Adipose tissue (tissue), 3 donors: ENCODE measurements around the gene OR4D2. TPM values are rescaled to one million over a fixed set of nuclear protein-coding genes. Genes with fewer than 3 reads are reported as not detected.

ENCODE experiments used
- H3K27ac ChIP-seq: one replicate; pipeline ENCODE4 v1.5.1; 2013; ENCODE audit warnings: low read depth, low read length
- WGBS, 3 donors: extraction: QIAGEN DNeasy Blood & Tissue Kit; methylation state at CpG; one replicate each; pipeline ENCODE4 v1.1.7; 2013; 5-methylcytosine and 5-hydroxymethylcytosine counted together
- polyA plus RNA-seq, 3 donors: library from polyadenylated mRNA; stranded (reverse); fragments of 200-250 nt; gene quantifications; one replicate each; pipeline ENCODE4 v1.2.3, GENCODE V29; 2013
- donor health status: healthy with polysubstance abuse.
- donor health status: Bipolar disorder and iron deficiency.
- donor health status: healthy.

The OR4D2 gene
- polyA plus RNA-seq, 3 donors = not detected

GRCh38 chr17:58165981-58166380 is 801 bp upstream of the OR4D2 start:
- 9 to 14% (median 10%) methylated on average over 2 of the region's 2 CpGs for WGBS, 3 donors
- no peak overlapping the region for H3K27ac ChIP-seq

DNA sequence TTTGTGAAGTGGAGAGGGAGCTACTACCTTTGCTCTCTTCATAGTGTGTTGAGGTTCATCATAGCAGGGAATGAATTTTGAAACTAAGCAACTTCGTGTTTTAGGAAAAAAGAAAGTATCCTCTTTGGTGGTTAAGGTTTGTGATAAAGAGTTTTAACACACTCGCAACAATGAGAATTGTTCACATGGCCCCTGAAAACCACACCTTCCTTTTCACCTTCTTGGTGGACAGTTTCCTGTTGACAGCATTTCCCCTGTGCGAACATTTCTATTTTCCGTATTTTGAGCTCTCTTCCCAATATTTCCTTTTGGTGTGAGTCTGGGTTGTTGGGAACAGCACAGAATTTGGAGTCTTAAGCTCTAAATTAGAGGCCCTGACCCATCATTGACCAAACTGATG is 3.8 kb downstream of the OR4D2 start:
- 38 to 53% (median 52%) methylated on average over 4 of the region's 4 CpGs for WGBS, 3 donors
- H3K27ac ChIP-seq = no peak overlapping the region

- no peak overlapping the region for H3K27ac ChIP-seq
- 27 to 41% (median 40%) methylated on average over 2 of the region's 2 CpGs for WGBS, 3 donors
Measured at GRCh38 chr17:58172369-58173071, 5.7 kb downstream of the OR4D2 start.

- no peak overlapping the region for H3K27ac ChIP-seq
- 37 to 54% (median 53%) methylated on average over 3 of the region's 3 CpGs for WGBS, 3 donors
Measured at GRCh38 chr17:58174871-58175270, 8.1 kb downstream of the OR4D2 start.

- no peak overlapping the region for H3K27ac ChIP-seq
- 40 to 44% (median 41%) methylated on average over 7 of the region's 7 CpGs for WGBS, 3 donors
Measured at GRCh38 chr17:58176200-58176599, 9.4 kb downstream of the OR4D2 start.

DNA sequence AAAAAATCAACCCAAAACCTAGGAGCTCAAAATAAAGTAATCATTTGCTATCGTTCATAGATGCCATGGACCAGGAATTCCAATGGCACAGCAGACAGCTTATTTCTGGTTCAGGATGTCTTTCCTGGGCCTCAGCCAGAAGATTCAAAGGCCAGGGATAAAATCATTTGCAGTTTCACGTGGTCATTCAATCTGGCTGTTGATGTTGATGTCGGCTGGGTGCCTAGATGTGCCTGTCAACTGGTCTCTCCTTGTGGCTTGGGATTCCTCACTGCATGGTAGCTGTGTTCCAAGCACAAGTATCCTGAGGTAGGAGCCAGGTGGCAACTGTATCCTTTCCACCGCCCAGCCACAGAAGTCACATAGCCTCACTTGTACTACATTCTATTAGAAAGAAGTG is 15.0 kb downstream of the OR4D2 start:
- H3K27ac ChIP-seq = no peak overlapping the region
- WGBS, 3 donors = 66 to 79% (median 79%) methylated on average over 4 of the region's 4 CpGs

GRCh38 chr17:58183514-58183913 is 16.7 kb downstream of the OR4D2 start:
- H3K27ac ChIP-seq = no peak overlapping the region
- WGBS, 3 donors = 80 to 88% (median 83%) methylated on average over 4 of the region's 4 CpGs

GRCh38 chr17:58184308-58184985 is 17.7 kb downstream of the OR4D2 start:
- WGBS, 3 donors = 60 to 66% (median 60%) methylated on average over 10 of the region's 10 CpGs
- no peak overlapping the region for H3K27ac ChIP-seq

- no peak overlapping the region for H3K27ac ChIP-seq
- 72 to 80% (median 73%) methylated on average over 8 of the region's 8 CpGs for WGBS, 3 donors
Measured at GRCh38 chr17:58184986-58185761, 18.4 kb downstream of the OR4D2 start.

DNA sequence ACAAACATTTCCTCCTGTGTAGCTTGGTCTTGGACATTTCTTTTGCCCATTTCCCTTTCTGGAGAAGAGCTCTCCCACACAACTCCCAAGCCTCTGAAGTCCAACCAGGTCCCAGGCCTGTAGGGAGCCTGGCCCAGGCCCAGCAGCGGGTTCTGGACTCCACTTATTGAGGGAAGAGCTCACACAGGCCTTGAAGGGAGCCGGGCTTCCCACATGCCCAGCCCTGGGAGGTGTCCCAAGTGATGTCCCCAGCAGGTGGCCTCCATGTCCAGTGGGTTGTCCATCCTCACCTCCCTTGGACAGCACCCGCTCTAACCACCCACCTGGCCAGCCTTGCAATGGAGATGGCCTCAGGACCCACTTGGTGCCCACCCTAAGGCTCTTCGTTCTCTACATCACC is 19.8 kb downstream of the OR4D2 start:
- WGBS, 3 donors = 85 to 91% (median 90%) methylated on average over 4 of the region's 4 CpGs
- no peak overlapping the region for H3K27ac ChIP-seq

DNA sequence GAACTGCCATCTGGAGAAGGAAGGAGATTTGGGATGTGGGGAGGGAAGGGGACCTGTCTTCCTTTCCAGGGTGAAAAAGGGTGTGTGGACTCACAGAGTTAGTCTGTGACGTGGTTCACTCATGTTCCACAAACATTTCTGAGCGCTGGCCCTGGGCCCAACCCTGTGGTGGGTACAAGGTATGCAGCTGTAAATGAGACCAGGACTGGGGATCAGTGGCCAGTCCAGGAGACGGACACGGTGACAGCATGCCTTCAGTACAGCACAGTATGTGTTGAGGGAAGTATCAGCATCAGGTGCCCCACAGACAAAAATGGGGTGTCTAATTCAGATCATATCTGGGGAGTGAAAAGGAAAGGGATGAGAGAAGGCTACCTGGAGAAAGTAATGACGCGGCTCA is 20.3 kb downstream of the OR4D2 start:
- 86 to 97% (median 93%) methylated on average over 6 of the region's 6 CpGs for WGBS, 3 donors

GRCh38 chr17:58187675-58188074 is 20.9 kb downstream of the OR4D2 start:
- 22 to 61% (median 57%) methylated on average over 7 of the region's 7 CpGs for WGBS, 3 donors

More for the DNA sequence above, 20.3 kb downstream of the OR4D2 start:
- no peak overlapping the region for H3K27ac ChIP-seq

DNA sequence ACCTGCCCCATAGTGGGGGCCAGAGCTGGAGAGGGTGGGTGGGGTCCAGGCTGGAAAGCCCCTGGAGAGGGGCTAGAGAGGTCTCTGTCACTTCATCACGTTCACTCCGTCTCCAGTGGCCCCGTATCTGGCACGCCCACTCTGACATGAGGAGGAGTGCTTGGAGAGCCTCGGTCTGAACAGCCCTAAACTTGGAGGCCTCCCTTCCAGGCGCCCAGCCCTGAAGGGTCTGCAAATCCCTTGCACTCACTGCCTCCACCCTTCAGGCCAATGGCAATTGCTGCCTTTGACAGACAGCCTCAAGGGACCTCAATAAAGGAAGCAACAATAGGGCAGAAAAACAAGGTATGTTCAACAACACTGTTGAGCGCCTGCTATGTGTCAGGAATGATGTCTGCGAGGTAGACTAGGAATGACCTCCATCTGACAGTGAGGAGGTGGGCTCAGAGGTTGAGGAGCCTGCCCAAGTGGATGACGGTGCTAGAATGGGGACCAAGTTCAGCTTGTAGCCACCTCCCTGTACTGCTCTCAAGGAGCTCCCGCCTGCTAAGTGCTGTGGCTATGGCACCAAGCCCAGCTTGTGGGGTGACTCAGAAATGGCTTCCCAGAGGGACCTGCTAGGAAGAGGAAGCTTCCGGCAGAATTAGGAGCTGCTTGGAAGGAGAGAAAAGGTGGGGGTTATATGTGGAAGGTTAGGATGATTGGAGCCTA is 22.8 kb downstream of the OR4D2 start:
- no peak overlapping the region for H3K27ac ChIP-seq
- 49 to 71% (median 50%) methylated on average over 10 to 11 of the region's 11 CpGs for WGBS, 3 donors

More at GRCh38 chr17:58187675-58188074, 20.9 kb downstream of the OR4D2 start:
- H3K27ac ChIP-seq = no peak overlapping the region

DNA sequence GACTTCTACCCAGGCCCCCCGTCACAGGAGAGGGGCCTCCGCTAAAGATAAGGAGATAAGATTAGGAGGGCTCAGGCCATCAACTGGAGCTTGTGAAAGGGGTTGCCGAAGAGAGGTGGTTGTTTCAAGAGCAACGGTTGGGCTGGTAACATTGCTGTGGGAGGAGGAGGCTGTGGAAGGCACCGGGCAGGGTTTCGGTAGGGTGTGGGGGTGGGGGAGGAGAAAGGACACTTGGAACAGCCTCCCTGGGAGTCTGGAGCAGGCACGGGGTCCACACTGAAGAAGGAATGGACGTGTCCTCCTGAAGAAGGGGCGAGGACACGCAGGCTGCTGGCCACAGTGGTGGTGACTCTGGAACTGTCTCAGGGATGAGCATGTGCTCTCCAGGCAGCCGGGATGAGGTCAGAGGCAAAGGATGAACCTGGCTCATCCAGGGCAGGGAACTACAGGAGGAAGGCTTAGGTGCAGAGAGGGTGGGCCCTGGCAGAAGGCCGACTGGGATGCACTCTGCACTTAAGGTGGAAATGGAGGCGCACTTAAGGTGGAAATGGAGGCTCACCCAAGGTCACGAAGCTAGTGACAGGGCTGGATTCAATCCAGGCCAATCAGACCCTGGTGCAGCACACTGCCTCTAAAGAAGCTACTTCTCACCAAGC is 24.6 kb downstream of the OR4D2 start:
- H3K27ac ChIP-seq = no peak overlapping the region
- 36 to 46% (median 43%) methylated on average over 14 of the region's 14 CpGs for WGBS, 3 donors

DNA sequence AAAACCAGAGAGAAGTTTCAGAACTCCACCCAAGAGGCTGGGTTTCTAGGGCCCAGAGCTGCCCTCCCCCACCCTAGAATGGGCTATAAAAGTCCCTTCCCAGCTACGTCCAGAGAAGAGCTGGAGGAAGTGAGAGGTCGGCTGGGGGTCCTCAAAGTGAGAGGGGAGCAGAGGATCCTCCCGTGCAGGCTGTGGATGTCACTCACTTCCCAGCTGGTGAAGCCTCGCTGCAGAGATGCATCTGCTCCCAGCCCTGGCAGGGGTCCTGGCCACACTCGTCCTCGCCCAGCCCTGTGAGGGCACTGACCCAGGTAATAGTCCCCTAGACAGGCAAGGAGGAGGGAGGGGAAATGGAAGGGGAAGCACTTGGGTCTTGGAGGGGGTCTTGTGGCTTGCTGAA is 25.8 kb downstream of the OR4D2 start, which contains the start of gene EPX:
Gene EPX, plus strand, starts transcription at position 115 of the 400 bp plus-strand sequence. Its CDS starts 121 bp downstream, at position 236.
- no peak within 1 kb of the TSS for H3K27ac ChIP-seq
- WGBS, 3 donors = 33 to 49% (median 41%) methylated on average over 6 of the region's 6 CpGs

DNA sequence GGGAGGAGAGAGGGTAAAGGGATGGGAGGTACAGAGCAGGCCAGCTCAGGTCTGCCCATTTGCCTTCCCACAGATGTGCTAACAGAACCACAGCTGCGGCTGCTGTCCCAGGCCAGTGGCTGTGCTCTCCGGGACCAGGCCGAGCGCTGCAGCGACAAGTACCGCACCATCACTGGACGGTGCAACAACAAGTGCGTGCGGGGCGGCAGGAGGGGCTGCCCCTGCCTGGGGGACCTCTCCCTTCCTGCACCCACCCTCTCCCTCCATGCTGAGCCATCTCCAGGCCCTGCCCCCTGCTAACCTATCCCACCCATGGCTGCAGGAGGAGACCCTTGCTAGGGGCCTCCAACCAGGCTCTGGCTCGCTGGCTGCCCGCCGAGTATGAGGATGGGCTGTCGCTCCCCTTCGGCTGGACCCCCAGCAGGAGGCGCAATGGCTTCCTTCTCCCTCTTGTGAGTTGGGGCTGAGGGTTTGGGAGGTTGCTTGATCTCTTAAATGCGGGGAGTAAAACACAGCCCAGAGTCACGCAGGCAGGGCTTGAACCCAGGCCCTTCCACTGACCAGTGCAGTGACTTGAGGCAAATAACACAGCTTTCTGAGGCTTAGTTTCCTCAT is 27.0 kb downstream of the OR4D2 start:
- 67 to 85% (median 74%) methylated on average over 18 of the region's 18 CpGs for WGBS, 3 donors
- no peak overlapping the region for H3K27ac ChIP-seq

GRCh38 chr17:58195518-58196123 is 28.8 kb downstream of the OR4D2 start:
- WGBS, 3 donors = 71 to 81% (median 79%) methylated on average over 5 of the region's 5 CpGs
- H3K27ac ChIP-seq = no peak overlapping the region
